Left cardiac atrium (tissue), 4 donors: ENCODE measurements around the gene SAMD8. TPM values are rescaled to one million over a fixed set of nuclear protein-coding genes. Genes with fewer than 3 reads are reported as not detected.
A peak's percentile ranks its signal among the peaks of the same experiment; 100 is the strongest.
"Not testable (repeated sequence)": the region's sequence is repeated elsewhere in the genome, so short reads cannot be mapped to it uniquely, and the experiment has no call there.

Experiments
- ATAC-seq, 2 donors: fragments of 200-7000 bp; cut with Tn5 transposase; one replicate each; pipeline ENCODE4 v1.9.1; 2020; ENCODE audit warnings: mild to moderate bottlenecking in 2 of 2, moderate library complexity in 2 of 2
- DNase-seq: peaks from one replicate; pipeline ENCODE4 v3.0.0-alpha.2; 2020
- intact Hi-C, 2 donors: fragments of 100-400 bp; cut with DNase I; formaldehyde crosslinking; loops; one replicate each; pipeline versions ENCODE4 v1.14.1 to v1.15.1; 2022 to 2023
- total RNA-seq, 2 donors: library from RNA; stranded (reverse); fragmentation: NEBNext Ultra II Directional; extraction: Animal tissue kit (Norgen Biotek cat#: 25700); gene quantifications; one replicate each; pipeline ENCODE4 v1.2.1, GENCODE V29; 2021
- donor health status: DM: no; HTN: yes; CAD: no.
- donor health status: DM: no; HTN: yes; CAD: no; lungs with severe emphysema.
- donor health status: DM: yes; HTN: yes; CAD: no.
- donor health status: Dilated cardiomyopathy.

The SAMD8 gene
- total RNA-seq, 2 donors from 2014 or later, result 21.9 to 23.8 TPM

- ATAC-seq (no peak), DNase-seq (no peak)
- intact Hi-C loops, result no loop called here
These were observed 11.0 kb downstream of the SAMD8 start for GRCh38 chr10:75122505-75122904.

- ATAC-seq (peak in 1 of 2 donors; percentile 15), DNase-seq (no peak)
- intact Hi-C loops, result no loop called here
These were observed 11.7 kb downstream of the SAMD8 start for GRCh38 chr10:75123088-75123682.

DNA sequence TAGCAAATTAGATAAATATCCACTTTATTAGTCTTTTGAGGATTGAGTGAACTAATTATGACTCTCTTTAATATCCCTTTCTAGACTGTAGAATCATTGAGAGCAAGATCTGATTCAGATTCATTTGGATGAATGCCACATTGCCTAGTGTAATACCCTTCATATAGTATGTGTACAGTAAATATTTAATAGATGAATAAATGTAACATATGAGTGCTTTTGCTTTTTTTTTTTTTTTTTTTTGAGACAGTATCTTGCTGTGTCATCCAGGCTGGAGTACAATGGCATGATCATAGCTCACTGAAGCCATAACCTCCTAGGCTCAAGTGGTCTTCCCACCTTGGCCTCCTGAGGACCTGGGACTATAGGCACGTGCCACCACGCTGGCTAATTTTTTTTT is 14.8 kb downstream of the SAMD8 start:
- no peak for DNase-seq
- intact Hi-C loops, result no loop called here

GRCh38 chr10:75127471-75127870 is 16.0 kb downstream of the SAMD8 start:
- ATAC-seq (no peak), DNase-seq (no peak)
- intact Hi-C loops, result no loop called here

More for the DNA sequence above, 14.8 kb downstream of the SAMD8 start:
- ATAC-seq, result no peak

- DNase-seq, intact Hi-C loops, ATAC-seq: not testable (repeated sequence)
These were observed 17.5 kb downstream of the SAMD8 start for GRCh38 chr10:75128985-75129384.

GRCh38 chr10:75129537-75129936 is 18.1 kb downstream of the SAMD8 start:
- DNase-seq (no peak), ATAC-seq (no peak)
- intact Hi-C loops, result no loop called here

GRCh38 chr10:75133701-75134100 is 22.2 kb downstream of the SAMD8 start:
- intact Hi-C loops, ATAC-seq, DNase-seq: not testable (repeated sequence)

GRCh38 chr10:75136346-75136745 is 24.9 kb downstream of the SAMD8 start:
- intact Hi-C loops, result no loop called here
- ATAC-seq, result no peak
- no peak for DNase-seq

- intact Hi-C loops, result no loop called here
- ATAC-seq (peak; percentile 47 to 90), DNase-seq (no peak)
These were observed 26.3 kb downstream of the SAMD8 start for GRCh38 chr10:75137533-75138438.

- no peak for DNase-seq
- intact Hi-C loops, result no loop called here
- no peak for ATAC-seq
These were observed 28.8 kb downstream of the SAMD8 start for GRCh38 chr10:75140246-75140645.

DNA sequence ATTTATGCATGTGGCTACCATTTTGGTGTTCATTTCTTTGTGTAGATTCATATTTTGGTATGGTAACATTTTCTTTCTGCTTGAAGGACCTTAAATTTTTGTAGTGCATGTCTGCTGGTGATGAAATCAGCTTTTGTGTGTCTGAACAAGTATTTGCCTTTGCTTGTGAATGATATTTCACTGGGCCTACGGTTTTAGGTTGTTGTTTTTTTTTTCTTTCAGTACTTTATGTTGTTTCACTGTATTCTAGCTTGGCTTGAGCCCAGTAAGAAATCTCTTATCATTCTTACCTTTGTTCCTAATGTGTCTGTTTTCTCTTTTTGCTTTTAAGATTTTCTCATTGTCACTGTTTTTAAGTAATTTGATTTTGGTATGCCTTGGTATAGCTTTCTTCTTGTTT is 31.9 kb downstream of the SAMD8 start:
- no peak for ATAC-seq
- intact Hi-C loops, result no loop called here

GRCh38 chr10:75145590-75145989 is 34.1 kb downstream of the SAMD8 start:
- DNase-seq, result no peak
- no peak for ATAC-seq
- intact Hi-C loops, result no loop called here

More for the DNA sequence above, 31.9 kb downstream of the SAMD8 start:
- no peak for DNase-seq

- intact Hi-C loops, result no loop called here
- DNase-seq, result no peak
- no peak for ATAC-seq
These were observed 35.3 kb downstream of the SAMD8 start for GRCh38 chr10:75146780-75147179.

- intact Hi-C loops, result no loop called here
- DNase-seq (no peak), ATAC-seq (no peak)
These were observed 39.2 kb downstream of the SAMD8 start for GRCh38 chr10:75150656-75151055.

GRCh38 chr10:75159519-75159918 is 48.1 kb downstream of the SAMD8 start:
- intact Hi-C loops, result no loop called here
- ATAC-seq, result peak; percentile 74 to 80
- DNase-seq, result no peak

DNA sequence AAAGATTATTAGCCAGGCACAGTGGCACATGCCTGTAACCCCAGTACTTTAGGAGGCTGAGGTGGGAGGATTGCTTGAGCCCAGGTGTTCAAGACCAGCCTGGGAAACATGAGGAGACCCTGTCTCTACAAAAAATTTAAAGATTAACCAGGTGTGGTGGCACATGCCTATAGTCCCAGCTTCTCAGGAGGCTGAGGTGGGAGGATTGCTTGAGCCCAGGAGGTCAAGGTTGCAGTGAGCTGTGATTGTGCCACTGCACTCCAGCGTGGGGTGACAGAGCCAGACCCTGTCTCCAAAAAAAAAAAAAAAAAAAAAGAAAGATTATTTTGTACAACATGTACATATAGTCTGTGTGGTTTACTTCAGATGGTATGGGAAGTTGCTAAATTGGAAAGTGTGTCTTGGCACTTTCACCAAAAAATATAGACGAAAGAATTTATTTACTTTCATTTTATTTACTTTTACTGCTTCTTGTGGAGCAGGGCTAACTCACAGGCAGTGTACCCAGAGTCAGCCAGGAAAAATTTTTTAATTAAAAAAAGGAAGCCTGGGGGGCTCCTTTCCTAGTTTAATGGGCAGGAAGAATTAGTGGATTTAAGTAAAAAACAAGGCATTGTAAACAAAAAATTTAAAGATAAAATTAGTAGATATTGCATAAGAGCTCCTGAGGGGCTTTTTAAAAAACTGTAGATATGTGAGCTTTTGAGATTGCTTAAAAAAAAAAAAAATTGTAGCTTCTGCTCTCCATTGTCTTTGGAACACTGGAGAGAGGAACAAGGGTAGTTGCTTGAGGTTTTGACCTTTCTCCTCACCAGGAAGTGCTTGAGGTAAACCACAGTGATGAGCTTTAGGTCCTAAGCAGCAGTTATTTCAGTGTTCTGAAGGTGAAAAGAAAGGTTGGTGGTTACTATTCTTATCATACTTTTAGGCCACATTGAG is 54.5 kb downstream of the SAMD8 start:
- intact Hi-C loops, result no loop called here
- no peak for ATAC-seq
- no peak for DNase-seq

- DNase-seq, result no peak
- intact Hi-C loops, result no loop called here
These were observed 55.1 kb downstream of the SAMD8 start for GRCh38 chr10:75166623-75166972.

GRCh38 chr10:75168275-75168674 is 56.8 kb downstream of the SAMD8 start:
- ATAC-seq (no peak), DNase-seq (no peak)
- intact Hi-C loops, result no loop called here

More at GRCh38 chr10:75166623-75166972, 55.1 kb downstream of the SAMD8 start:
- ATAC-seq, result no peak

- intact Hi-C loops, result no loop called here
- ATAC-seq, result peak; percentile 66 to 71
These were observed 58.8 kb downstream of the SAMD8 start for GRCh38 chr10:75170215-75170614.

DNA sequence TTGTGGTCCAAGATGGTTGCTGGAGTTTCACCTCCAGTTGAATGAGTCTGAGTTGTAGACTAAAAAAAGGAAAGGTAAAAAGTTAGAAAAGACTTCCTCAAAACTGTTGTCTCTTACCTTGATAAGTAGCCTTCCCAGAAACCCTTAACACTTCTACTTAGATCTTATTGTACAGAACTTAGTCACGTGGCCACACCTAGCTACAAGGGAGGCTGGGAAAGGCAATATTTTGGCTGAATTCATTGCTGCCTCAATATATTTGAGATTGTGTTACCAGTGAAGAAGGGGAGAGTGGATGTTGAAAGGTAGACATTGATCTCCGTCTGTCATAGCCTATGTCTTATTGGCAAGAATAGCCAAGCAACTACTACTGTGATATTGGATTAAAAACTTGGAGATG is 63.6 kb downstream of the SAMD8 start:
- intact Hi-C loops, result no loop called here
- ATAC-seq (no peak), DNase-seq (no peak)

More at GRCh38 chr10:75170215-75170614, 58.8 kb downstream of the SAMD8 start:
- DNase-seq, result no peak
